ENCODE results near the gene DLG5. TPM values are rescaled to one million over a fixed set of nuclear protein-coding genes. Genes with fewer than 3 reads are reported as not detected.

Gene DLG5
- polyA plus RNA-seq, 2 of the 4 experiments (the other 2 are of a cell fraction), result 17.0 to 30.9 TPM

- Histone ChIP-seq H3K4me2 (no peak overlapping the region), H3K4me1 (0 out of 3 replicates have a peak, but pooled peaks cover 5% of the 10 kb centered on the region), H3K9me3 (no peaks in the 10 kb centered on the region), H3K4me3 (no peak overlapping the region), H3K27ac (no peak overlapping the region)
- FAIRE-seq (no peak), DNase-seq (ENCODE audit: low read depth in 1 of 2, low spot score in 1 of 2) (no peak), ATAC-seq (no peak)
- no peak for TF ChIP-seq CBX8 (IDR thresholded peaks at IDR 0.05)
- no peak for TF ChIP-seq POLR2A (IDR thresholded peaks at IDR 0.05; ENCODE audit: low read length)
- no peak for TF ChIP-seq RAD21 (conservative IDR thresholded peaks at IDR 0.05 in 1 of 2, IDR thresholded peaks at IDR 0.05 in 1 of 2)
- 95% methylated on average over 1 of the region's 1 CpG for WGBS (ENCODE audit: missing lambda C conversion rate)
- POLR2A ChIA-PET, result no interaction called here
- CTCF ChIA-PET, result interaction anchor here (1.4 to 1.9 kb wide), 2 partner anchors 17 to 43 kb away, joined by 4 to 11 read pairs; no protein-coding TSS in a partner anchor
Measured at GRCh38 chr10:77863446-77863845, 63.1 kb downstream of the DLG5 start.

- CTCF ChIA-PET, result interaction anchor here (0.5 to 1.9 kb wide), 2 partner anchors 16 to 543 kb away, joined by 3 to 11 read pairs; no protein-coding TSS in a partner anchor
- FAIRE-seq, result no peak
- no peak for ATAC-seq
- no peak overlapping the region for H3K4me3 ChIP-seq
- POLR2A ChIA-PET, result no interaction called here
- H3K4me2 ChIP-seq, result no peak overlapping the region
- H3K9me3 ChIP-seq, result no peaks in the 10 kb centered on the region
- DNase-seq (ENCODE audit: low read depth in 1 of 2, low spot score in 1 of 2), result no peak
- H3K27ac ChIP-seq, result no peak overlapping the region
- H3K4me1 ChIP-seq, result 0 out of 3 replicates have a peak, but pooled peaks cover 5% of the 10 kb centered on the region
- TF ChIP-seq FOXS1 (CRISPR knock-in tag; IDR thresholded peaks at IDR 0.05) (no peak), ZNF302 (CRISPR knock-in tag; IDR thresholded peaks at IDR 0.05) (no peak), FOSB (CRISPR knock-in tag; IDR thresholded peaks at IDR 0.05) (no peak), ZSCAN20 (CRISPR knock-in tag; IDR thresholded peaks at IDR 0.05) (no peak), SMC3 (IDR thresholded peaks at IDR 0.05) (no peak), NPAS2 (CRISPR knock-in tag; IDR thresholded peaks at IDR 0.05; ENCODE audit: borderline replicate concordance) (no peak), RCOR1 (IDR thresholded peaks at IDR 0.05; ENCODE audit: low read depth, low read length) (no peak), MAZ (IDR thresholded peaks at IDR 0.05; ENCODE audit: borderline replicate concordance, low read depth, low read length) (no peak), CEBPB (IDR thresholded peaks at IDR 0.05) (no peak)
- 92% methylated on average over 2 of the region's 2 CpGs for WGBS (ENCODE audit: missing lambda C conversion rate)
Measured at GRCh38 chr10:77862595-77862994, 64.0 kb downstream of the DLG5 start.

GRCh38 chr10:77861366-77861765, 65.2 kb downstream of the DLG5 start:
- DNase-seq (ENCODE audit: low read depth in 1 of 2, low spot score in 1 of 2) (no peak), FAIRE-seq (no peak), ATAC-seq (no peak)
- TF ChIP-seq GATA3 (IDR thresholded peaks at IDR 0.05; ENCODE audit: borderline replicate concordance), result no peak
- TF ChIP-seq ELK1 (IDR thresholded peaks at IDR 0.05; ENCODE audit: low read depth, low read length), result no peak
- TF ChIP-seq HOXA7 (CRISPR knock-in tag; IDR thresholded peaks at IDR 0.05), result no peak
- no peak for TF ChIP-seq REST (IDR thresholded peaks at IDR 0.05)
- no peak for TF ChIP-seq RFX5 (IDR thresholded peaks at IDR 0.05)
- no peak for TF ChIP-seq SMC3 (IDR thresholded peaks at IDR 0.05)
- TF ChIP-seq ZC3H11A (IDR thresholded peaks at IDR 0.05), result no peak
- TF ChIP-seq RNF2 (IDR thresholded peaks at IDR 0.05; ENCODE audit: borderline replicate concordance, low read depth), result no peak
- TF ChIP-seq ZFP36 (IDR thresholded peaks at IDR 0.05; ENCODE audit: borderline replicate concordance, partially characterized antibody), result no peak
- no peak for TF ChIP-seq HDAC2 (IDR thresholded peaks at IDR 0.05)
- TF ChIP-seq EP300 (IDR thresholded peaks at IDR 0.05), result no peak
- POLR2A ChIA-PET, result no interaction called here
- Histone ChIP-seq H3K27ac (no peak overlapping the region), H3K4me2 (no peak overlapping the region), H3K9me3 (no peaks in the 10 kb centered on the region), H3K4me3 (no peak overlapping the region), H3K4me1 (0 out of 3 replicates have a peak, but pooled peaks cover 5% of the 10 kb centered on the region)
- CTCF ChIA-PET, result no interaction called here
- WGBS (ENCODE audit: missing lambda C conversion rate), result 75% methylated on average over 6 of the region's 6 CpGs

Measured in A549 (cell line).